Activated CD4-positive, alpha-beta T cell treated with anti-CD3 and anti-CD28 coated beads, Interleukin-2, Interleukin-4, amounts not matched to agents 100 ng/mL and 50 ng/mL, durations not matched to agents 16 hours and 8 hours (primary cell): ENCODE results near the gene RPTOR.
A peak's percentile ranks its signal among the peaks of the same experiment; 100 is the strongest.

Experiments
- DNase-seq: peaks from one replicate; pipeline ENCODE4 v3.0.0-alpha.2; 2020; ENCODE audit warnings: low spot score

The RPTOR gene

DNA sequence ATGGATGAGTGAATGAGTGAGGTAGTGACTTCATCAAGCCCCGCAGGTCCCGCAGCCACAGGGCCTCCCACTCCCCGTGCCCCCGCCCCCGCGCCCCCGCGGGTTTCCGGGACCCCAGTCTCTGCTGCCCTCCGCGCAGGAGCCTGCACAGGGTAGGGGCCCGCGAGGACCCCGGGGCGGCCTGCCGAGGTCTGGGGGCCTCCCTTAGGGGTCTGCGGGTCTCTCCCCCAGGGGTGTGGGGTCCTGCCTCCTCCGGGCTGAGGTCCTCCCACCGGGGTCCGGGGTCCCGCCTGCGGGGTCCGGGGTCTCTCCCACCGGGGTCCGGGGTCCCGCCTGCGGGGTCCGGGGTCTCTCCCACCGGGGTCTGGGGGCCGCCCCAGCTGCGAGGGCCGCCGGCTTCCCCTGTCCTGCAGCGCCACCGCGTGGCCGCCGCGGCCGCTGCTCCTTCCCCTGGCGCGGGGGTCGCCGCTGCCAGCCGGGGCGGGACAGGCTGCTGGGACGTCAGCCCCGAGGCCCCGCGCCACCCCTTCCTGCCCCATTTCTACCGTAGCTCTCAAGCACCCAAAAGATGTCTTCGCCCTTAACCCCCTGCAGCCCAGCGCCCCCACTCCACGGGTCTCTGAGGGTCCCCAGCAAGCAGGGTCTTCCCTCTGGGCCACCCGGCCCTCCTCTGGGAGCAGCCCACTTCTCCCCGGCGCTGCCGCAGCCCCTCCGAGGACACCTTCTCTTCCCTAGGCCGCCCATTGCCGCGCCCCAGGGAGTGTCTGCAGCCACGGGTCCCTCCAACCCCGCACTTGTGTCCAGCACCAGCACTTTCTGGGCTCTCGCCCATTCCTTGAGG is 436.6 kb downstream of the RPTOR start:
- DNase-seq, result no peak

- DNase-seq, result no peak
Observed at GRCh38 chr17:80981929-80982425, 437.3 kb downstream of the RPTOR start.

GRCh38 chr17:80982426-80982974 is 437.9 kb downstream of the RPTOR start:
- DNase-seq, result no peak

DNA sequence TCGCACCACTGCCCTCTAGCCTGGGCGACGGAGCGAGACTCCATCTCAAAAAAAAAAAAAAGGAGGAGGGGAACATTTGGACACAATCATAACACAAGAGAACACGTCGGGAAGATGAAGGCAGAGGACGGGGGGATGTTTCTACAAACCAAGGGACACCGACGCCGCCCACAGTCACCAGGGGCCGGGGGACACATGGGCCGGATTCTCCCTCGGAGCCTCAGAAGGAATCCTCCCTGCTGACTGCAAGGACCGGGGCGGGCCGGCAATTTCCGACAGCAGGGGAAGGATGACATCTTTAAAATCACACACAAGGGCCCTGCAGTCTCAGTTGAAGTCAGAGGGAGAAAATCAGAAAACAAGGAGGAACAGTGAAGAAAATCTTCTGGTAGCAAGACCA is 438.9 kb downstream of the RPTOR start:
- DNase-seq, result no peak

DNA sequence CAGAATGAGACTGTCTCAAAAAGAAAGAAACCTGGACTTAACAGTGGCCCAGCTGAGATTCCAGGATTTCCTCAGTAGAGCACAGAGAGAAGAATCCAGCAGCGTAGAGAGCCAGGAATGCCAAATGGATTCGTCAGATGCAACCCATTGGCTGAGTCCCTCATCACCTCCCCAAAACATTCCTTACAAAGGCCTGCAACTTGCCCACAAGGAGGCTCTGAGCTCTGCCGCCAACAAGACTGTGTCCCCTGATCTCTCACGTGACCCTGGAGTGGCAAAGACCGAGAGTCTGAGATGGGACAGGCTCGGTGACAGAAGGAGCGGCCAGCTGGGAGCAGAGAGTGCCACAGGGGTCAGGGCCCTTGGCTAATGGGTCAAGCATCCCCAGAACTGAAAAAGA is 440.1 kb downstream of the RPTOR start:
- DNase-seq, result no peak

DNA sequence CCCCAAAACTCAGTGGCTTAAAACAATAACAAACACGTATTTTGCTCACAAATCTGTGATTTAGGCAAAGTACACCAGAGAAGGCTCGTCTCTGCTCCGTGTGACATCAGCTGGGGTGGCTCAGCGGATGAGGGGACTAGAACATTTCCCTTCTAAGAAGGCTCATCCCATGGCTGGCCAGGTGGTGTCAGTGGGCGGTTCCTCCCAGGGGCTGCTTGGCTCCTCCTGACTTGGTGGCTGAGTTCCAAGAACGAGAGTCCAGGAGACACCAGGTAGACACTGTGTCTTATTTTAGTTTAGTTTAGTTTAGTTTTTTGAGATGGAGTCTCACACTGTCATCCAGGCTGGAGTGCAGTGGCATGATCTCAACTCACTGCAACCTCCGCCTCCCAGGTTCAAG is 441.4 kb downstream of the RPTOR start:
- no peak for DNase-seq

GRCh38 chr17:80986816-80987475 is 442.3 kb downstream of the RPTOR start:
- no peak for DNase-seq

DNA sequence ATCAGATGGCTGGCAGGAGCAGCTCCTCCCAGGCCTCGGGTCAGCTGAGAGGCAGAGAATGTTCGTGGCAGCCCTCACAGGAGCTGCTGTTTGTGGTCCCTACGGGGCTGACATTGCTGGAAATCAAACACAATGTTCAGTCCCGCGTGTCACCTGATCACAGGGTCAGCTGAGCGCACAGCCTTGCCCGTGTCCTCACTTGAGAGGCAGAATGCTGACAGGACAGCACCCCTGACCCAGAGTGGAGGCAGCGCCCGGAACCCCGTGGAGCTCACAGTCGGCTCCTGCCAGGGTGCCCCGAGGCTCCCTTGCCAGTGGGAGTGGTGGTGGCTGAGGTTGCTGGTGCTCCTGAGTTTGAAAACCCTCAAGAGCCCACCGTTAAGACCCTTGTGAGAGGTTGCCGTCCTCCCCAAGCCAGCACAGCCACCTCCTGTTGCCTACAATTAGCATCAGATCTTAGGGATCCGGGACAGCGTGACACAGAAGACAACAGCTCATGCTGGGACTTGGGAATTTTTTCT is 443.4 kb downstream of the RPTOR start:
- no peak for DNase-seq

- no peak for DNase-seq
Observed at GRCh38 chr17:80989586-80989913, 444.9 kb downstream of the RPTOR start.

DNA sequence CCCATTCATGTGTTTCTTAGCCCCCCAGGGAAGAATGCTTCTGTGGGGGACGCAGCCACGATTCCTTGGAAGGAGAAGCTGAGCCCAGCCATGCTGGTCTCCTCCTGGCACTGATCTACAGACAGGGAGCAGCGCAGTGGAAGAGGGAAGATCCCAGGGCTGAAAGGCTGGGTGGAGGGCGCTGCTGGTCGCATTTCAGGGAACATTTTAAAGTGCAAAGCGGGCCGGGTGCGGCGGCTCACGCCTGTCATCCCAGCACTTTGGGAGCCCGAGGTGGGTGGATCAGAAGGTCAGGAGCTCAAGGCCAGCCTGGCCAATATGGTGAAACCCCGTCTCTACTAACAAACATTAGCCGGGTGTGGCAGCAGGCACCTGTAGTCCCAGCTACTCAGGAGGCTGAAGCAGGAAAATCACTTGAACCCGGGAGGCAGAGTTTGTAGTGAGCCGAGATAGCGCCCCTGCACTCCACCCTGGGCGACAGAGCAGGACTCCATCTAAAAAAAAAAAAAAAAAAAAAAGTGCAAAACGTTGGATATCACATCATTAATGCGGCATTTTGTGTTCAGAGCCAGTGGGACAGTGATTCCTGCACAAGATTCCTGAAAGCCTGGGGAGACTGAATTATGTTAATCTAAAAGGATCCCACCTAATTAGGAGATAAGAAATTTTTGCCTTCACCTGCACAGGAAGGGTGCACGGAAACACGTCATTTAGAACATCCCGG is 446.4 kb downstream of the RPTOR start:
- no peak for DNase-seq

DNA sequence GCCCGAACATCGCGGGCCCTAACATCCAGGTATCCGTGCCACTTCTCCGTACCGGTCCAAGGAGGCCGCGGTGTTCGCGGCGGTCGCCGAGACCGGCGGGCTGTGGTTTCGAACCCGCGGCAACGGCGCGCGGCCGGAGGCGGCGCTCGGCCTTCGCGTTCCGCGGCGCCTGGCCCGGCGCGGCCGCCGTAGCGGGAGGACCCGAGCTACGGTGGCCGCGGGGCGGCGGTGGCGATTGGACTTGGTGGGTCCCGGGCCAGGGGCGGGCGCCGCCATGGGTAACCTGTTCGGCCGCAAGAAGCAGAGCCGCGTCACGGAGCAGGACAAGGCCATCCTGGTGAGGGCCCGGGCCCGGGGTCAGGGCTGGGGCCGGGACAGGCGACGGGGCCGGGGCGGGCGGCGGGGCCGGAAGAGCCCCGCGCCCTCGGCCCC is 447.0 kb downstream of the RPTOR start, which contains the start of gene CHMP6:
CHMP6 (plus strand) TSS at position 197 of the 432 bp plus-strand sequence; CDS start at position 275, 78 bp downstream.
- peak; percentile 67 for DNase-seq

DNA sequence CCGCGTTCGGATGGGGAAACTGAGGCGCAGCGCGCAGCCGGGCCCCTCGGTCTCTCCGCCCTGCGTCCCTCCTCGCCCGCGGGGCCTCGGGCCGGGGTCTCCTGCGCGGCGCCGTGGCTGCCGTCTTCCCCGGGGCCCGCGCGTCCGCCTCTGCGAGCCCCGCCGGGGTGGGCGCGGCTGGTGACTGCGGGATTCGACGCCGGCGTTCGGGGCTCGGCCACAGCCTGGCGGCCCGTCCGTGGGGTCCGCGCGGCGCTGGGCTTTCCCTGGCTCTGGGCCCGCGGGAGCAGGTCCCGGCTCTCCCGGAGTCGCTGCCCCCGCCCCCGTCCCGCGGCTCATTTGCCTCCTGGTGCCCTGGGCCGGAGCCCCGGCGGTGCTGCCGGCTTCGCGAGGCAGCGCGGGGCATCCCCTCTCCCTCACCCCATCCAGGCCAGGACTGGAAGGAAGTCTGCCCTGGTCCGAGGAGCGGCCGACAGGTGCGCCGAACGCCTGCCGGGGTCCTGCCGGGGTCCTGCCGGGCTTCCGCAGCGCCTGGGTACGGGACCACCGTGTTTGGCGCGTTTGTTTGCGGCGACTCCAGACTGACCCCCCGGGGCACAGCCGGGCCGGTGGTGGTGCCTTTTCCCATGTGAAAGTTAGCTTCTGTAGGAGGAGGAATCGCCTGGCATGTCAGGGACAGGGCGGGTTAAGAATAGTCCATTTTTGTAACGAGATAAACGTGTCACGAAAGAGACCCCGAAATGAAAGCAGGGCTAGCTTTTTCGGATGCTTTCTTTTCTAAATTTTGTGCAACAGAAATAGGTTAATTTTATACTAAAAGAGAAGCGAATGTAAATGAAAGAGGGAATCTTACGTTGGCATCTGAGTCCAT is 447.7 kb downstream of the RPTOR start:
- no peak for DNase-seq

GRCh38 chr17:80992948-80993624 is 448.4 kb downstream of the RPTOR start:
- no peak for DNase-seq

- DNase-seq, result no peak
Observed at GRCh38 chr17:80995131-80995530, 450.5 kb downstream of the RPTOR start.

- DNase-seq, result no peak
Observed at GRCh38 chr17:80996422-80997305, 452.0 kb downstream of the RPTOR start.

DNA sequence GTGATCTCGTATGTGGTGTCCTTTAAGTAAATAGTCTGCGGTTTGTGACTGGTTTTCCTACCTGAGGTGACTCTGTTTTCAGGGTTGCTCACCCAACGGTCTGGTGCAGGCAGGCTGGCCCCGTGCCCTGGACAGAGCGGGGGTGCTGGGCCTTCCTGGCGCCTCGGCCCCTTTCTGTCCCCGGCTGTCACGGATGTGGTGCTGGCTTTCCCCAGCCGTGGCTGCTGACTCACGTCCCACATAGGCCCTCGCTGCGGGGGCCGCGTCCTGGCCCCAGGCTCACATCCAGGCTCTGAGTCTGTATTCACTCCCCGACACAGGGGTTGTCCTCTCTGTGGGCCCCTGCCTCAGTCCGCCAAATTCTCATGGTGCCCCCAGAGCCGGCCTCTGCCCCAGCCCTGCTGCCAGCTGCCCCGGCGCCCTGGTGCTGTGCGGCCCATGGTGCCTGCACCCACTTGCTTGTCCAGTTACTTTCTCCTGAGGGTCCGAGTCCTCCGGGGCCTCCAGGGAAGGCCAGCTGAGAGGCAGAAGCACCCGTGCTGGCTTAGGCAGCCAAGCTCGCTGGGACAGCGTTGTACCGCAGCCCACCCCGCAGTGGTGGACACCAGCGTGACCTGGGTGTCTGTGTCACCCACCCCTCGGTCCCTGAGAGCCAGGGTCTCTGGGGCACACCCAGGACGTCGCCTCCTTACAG is 452.9 kb downstream of the RPTOR start:
- DNase-seq, result no peak

DNA sequence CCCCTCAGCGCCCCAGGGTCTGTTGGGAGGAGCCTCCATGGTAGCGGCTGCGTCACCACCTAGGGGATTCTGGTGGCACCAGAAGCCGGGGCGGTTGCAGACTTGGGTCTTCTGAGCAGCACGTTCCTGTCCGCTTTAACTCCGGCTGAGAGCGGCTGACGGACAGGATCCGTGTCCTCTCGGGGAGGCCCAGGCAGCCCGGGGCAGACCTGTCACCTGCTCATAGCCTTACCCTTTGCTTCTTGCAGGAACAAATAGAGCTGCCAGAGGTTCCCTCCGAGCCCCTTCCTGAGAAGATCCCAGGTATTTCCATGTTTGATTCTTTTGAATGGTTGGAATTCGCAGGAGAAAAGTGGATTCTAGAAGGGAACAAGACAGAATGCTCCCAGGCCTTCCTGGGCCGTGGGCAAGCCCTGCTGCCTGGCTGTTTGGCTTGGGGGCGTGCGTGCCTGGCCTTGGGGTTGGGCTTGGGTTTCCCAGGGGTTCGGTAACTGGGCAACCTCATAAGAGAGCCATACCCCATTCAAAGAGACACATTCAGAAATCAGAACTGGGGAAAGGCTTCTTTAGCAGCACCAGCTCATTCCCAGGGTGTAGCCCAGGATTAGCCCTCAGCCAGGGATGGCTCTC is 453.6 kb downstream of the RPTOR start:
- DNase-seq, result no peak

- DNase-seq, result no peak
Observed at GRCh38 chr17:80998748-80999535, 454.3 kb downstream of the RPTOR start.
